MM.1S (cell line): ENCODE measurements around the gene IL2RA.

Experiments used
- EZH2 ChIP-seq: fragments of 300-600 bp; sonication (generic); optimal IDR thresholded peaks from 2 replicates; pipeline ENCODE3; 2017; ENCODE audit warnings: low read depth, mild to moderate bottlenecking, antibody characterized with exemption, low read length, mixed read lengths
- EZH2phosphoT487 ChIP-seq: fragments of 300-600 bp; sonication (generic); IDR thresholded peaks from 2 replicates; pipeline ENCODE4 v1.6.1; 2018; ENCODE audit warnings: antibody characterized with exemption, low read length
- TF ChIP-seq, protein P1 (sequence below): fragments of 300-600 bp; sonication (generic); IDR thresholded peaks from 2 replicates; pipeline ENCODE4 v1.5.1; 2016; ENCODE audit warnings: antibody characterized with exemption, low read length, mixed read lengths

DNA sequence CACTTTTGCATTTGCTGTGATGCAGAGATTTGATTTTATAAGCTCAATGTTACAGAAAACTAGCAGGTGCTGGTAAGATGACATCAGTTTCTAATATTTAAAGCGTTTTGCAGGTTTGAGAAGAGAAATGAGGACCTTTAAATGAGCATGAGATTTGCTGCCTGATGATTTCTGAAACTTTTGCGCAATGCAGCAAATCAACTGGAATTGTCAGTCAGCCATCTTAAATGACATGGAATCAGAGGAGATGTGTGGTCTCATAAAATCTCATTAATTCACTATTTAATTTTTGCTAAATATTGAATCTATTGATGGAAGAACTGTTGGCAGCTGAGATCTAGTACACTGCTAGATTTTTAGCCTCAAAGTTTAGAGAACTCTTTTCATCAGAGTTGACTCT, 30.6 kb upstream of the IL2RA start:
- TF ChIP-seq, protein P1, sequence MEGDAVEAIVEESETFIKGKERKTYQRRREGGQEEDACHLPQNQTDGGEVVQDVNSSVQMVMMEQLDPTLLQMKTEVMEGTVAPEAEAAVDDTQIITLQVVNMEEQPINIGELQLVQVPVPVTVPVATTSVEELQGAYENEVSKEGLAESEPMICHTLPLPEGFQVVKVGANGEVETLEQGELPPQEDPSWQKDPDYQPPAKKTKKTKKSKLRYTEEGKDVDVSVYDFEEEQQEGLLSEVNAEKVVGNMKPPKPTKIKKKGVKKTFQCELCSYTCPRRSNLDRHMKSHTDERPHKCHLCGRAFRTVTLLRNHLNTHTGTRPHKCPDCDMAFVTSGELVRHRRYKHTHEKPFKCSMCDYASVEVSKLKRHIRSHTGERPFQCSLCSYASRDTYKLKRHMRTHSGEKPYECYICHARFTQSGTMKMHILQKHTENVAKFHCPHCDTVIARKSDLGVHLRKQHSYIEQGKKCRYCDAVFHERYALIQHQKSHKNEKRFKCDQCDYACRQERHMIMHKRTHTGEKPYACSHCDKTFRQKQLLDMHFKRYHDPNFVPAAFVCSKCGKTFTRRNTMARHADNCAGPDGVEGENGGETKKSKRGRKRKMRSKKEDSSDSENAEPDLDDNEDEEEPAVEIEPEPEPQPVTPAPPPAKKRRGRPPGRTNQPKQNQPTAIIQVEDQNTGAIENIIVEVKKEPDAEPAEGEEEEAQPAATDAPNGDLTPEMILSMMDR: no peak
- no peak for TF ChIP-seq EZH2phosphoT487
- TF ChIP-seq EZH2: no peak
